Neural progenitor cell (in vitro differentiated cells): ENCODE measurements around the gene ATF6B.
"Not testable (repeated sequence)": the region's sequence is repeated elsewhere in the genome, so short reads cannot be mapped to it uniquely, and the experiment has no call there.

Experiments
- EZH2 ChIP-seq: fragments of 200-600 bp; sonication (generic); IDR thresholded peaks from 2 replicates; pipeline ENCODE4 v1.6.1; 2017; ENCODE audit warnings: antibody characterized with exemption, mild to moderate bottlenecking, moderate library complexity
- EZH2phosphoT487 ChIP-seq: fragments of 200-600 bp; sonication (generic); IDR thresholded peaks from 2 replicates; pipeline ENCODE4 v1.6.1; 2017; ENCODE audit warnings: antibody characterized with exemption
- TF ChIP-seq, protein P1 (sequence below): fragments of 200-600 bp; sonication (generic); IDR thresholded peaks from 2 replicates; pipeline ENCODE4 v1.5.1; 2017; ENCODE audit warnings: antibody characterized with exemption, mild to moderate bottlenecking

DNA sequence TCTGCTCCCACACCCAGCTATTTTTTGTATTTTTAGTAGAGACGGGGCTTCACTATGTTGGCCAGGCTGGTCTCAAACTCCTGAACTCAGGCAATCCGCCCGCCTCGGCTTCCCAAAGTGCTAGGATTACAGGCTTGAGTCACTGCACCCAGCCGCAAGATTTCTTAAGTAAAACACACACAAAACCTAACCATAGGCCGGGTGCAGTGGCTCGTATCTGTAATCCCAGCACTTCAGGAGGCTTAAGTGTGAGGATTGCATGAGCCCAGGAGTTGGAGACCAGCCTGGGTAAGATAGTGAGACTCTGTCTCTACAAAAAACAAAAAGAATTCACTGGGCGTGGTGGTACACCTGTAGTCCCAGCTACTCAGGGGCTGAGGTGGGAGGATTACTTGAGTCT, 27.8 kb downstream of the ATF6B start:
- TF ChIP-seq, protein P1, sequence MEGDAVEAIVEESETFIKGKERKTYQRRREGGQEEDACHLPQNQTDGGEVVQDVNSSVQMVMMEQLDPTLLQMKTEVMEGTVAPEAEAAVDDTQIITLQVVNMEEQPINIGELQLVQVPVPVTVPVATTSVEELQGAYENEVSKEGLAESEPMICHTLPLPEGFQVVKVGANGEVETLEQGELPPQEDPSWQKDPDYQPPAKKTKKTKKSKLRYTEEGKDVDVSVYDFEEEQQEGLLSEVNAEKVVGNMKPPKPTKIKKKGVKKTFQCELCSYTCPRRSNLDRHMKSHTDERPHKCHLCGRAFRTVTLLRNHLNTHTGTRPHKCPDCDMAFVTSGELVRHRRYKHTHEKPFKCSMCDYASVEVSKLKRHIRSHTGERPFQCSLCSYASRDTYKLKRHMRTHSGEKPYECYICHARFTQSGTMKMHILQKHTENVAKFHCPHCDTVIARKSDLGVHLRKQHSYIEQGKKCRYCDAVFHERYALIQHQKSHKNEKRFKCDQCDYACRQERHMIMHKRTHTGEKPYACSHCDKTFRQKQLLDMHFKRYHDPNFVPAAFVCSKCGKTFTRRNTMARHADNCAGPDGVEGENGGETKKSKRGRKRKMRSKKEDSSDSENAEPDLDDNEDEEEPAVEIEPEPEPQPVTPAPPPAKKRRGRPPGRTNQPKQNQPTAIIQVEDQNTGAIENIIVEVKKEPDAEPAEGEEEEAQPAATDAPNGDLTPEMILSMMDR: not testable (repeated sequence)
- TF ChIP-seq EZH2, EZH2phosphoT487: not testable (repeated sequence)
